ENCODE results near the gene CNDP1.

The CNDP1 gene

GRCh38 chr18:74507097-74507881, 27.0 kb upstream of the CNDP1 start:
- no peak for DNase-seq (ENCODE audit: low read depth)

DNA sequence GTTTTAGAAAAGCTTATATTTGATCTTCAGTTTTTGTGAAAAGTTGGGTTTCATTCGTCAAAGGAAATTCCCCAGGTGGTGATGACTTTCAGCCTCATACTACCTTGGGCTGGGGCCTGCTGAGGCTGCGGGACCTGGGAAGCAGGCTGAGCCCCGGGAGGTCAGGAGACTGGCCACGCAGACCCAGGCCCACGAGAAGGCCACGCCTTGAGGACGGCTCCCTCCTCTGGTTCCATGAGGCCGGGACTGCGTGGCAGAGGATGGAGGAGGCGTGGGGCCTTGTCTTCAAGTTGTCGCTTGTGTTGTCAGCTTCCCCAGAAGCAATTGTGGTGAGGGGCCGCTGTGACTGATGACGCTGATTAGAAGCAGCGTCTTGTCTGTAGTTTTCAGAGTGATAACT, 26.4 kb upstream of the CNDP1 start:
- DNase-seq (ENCODE audit: low read depth) = no peak

DNA sequence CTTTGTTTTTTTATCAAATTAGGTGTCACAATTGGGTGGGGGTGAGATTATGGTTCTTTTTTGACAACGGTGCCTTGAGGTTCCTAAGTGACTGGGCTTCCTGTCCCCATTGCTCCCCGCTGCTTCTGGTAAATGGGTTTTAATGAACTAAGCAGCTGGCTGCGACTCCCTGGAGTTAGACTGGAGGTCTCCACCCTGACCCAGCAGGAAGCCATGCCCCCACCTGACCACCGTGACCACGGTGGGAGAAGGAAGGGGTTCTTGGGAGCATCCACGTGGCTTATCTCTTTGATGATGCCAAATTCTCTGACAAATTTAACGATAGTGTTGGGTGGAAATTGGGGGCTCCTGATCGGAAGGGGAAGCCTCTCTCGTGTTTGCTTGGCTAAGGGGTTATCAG, 25.9 kb upstream of the CNDP1 start:
- no peak for DNase-seq (ENCODE audit: low read depth)

GRCh38 chr18:74508821-74509225, 25.5 kb upstream of the CNDP1 start:
- DNase-seq (ENCODE audit: low read depth) = no peak

DNA sequence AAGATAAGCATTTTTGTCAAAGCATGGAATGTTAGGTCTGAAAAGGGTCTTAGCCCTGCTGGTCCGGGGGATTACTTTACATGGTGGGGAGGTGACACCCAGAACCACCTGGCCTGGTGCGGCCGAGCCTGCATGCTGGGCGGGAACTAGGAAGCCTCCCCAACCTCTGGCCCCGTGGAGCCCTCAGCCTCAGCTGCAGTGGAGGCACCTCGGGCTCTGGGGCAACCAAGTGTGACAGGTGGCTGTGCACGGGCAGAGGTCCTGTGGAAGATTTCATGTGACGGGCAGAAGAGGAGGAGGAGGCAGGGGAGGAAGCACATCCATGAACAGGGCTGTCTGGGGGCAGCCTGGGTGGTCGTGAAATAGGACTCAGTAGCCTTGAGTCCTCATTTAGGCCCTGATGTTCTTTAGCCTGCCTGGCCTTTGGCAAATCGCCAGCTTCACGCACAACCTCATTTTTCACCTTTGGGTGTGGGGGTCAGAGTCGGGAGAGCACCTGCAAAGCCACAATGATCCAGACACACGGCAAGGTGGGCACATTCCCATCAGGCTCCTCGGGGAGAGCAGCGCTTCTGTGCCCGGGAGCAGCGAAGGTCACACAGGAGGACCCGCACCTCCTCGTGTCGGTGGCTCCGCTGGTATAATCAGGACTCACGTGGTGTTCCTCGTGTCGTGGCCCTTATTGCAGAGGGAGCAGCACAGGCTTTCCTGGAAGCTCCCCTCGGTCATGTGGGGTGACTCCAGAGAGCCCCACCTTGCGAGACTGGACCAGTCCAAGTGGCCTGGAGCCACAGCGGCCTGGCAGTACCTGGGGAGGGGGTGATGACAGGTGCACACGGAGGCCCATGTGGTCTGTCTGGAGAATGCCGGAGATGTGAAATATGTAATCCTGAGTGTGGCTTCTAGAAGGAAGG, 24.2 kb upstream of the CNDP1 start:
- no peak for DNase-seq (ENCODE audit: low read depth)

DNA sequence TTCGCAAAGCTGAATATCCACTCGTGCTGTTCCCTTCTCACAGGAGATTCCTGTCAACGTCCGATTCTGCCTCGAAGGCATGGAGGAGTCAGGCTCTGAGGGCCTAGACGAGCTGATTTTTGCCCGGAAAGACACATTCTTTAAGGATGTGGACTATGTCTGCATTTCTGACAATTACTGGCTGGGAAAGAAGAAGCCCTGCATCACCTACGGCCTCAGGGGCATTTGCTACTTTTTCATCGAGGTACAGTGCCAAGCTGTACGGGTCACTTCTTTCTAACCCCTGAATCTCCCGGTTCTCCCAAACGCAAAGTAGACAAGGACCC, 23.6 kb upstream of the CNDP1 start:
- DNase-seq (ENCODE audit: low read depth) = no peak

GRCh38 chr18:74511823-74512222, 22.5 kb upstream of the CNDP1 start:
- no peak for DNase-seq (ENCODE audit: low read depth)

DNA sequence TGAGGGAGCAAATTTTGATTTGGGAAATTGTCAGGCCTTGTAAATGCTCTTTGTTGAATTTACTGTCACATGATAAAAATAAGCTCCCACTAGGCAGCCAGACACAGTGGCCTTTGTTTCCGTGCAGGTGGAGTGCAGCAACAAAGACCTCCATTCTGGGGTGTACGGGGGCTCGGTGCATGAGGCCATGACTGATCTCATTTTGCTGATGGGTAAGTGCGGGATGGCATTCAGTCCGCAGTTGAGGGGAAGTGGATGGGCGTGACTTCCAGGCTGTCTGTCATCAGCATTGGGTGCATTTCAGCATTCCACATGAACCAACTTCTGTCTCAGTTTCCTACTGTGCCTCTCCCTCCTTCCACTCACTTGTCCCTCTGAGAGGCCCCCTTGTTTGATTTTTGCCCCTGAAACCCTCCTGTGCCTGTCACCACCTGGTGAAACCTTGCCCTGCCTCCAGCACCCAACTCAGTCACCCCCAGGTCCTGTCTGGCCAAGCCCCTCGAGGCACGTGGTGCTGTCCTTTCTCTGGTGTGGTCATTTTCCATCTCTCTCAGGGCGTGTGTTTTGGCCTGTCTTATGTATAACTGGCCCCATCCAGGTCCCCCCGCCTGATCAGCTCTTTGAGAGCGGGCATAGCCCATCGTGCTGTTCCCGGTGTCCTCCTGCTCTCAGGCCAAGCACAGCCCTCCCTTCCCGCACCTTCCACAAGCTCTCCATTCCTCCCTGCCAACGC, 21.8 kb upstream of the CNDP1 start:
- no peak for DNase-seq (ENCODE audit: low read depth)

- no peak for DNase-seq (ENCODE audit: low read depth)
Observed at GRCh38 chr18:74513149-74513882, 21.0 kb upstream of the CNDP1 start.

DNA sequence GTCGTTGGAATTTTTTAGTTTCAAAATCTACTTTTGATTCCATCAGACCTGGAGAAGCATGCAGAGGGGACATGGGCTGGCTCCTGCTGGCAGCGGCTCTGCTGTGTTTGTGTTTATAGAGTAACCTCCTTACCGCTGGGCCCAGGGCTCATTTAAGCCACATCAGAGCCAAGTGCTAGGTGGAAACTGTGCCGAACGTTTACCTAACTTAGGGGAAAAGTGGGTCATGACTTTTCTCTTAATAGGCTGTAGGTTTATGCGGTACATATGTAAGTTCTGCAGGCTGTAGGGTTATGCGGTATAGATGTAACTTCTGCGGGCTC, 20.5 kb upstream of the CNDP1 start:
- DNase-seq (ENCODE audit: low read depth) = no peak

DNA sequence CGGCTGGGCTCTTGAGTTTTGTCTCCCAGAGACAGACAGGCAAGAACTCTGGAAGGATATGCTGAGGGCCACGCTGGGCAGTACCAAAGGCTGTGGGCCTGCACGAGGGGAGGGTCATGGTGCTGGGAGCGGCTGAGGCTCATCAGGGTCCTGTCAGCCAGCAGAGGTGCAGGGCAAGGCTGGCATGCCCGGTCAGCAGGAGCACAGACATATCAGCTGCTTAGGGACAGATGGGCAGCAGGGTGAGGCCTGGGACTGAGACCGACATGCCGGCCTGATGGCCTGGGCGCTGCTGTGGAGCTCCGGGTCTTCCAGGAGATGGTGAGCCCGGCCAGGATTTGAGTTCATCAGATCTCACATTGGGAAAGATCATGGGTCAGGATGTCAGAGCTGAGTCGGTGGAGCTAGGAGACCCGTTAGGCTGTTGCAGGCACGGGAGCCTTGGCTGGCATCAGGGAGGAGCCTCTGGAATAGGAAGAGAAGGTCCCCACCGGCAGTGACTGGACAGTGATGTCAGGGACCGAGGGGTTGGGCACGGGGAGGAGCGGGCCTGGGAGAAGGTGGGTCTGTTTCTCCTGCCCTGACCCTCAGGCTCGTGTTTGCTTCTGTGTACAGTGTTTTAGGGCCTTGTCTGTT, 19.3 kb upstream of the CNDP1 start:
- no peak for DNase-seq (ENCODE audit: low read depth)

DNA sequence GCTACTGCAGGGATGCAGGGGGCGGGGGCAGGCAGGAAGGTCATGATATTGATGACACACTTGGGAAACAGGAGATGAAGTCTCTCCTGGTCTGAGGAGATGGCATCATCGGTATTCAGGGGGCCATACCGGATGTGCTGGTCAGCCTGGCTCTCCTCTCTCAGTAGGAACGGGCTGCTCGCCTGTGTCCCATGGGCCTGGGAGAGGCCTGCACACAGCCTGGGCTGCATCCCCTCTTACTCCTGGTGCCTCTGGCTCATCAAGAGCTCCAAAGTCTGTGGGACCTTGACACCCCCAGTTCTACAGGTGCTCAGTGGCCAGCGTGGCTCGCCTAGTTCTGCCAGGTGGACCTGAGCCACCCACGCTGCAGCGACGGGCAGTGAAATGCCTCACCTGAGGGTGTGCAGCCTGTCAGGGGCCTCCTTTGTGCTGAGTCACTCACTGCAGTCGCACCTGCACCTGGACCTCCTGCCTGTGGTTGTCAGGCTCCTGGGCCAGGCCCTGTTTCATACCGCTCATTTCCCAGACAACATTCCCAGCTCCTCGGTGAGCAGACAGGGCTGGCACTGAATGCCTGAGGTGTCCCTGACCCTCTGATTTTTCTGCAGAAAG, 18.6 kb upstream of the CNDP1 start:
- DNase-seq (ENCODE audit: low read depth) = no peak

DNA sequence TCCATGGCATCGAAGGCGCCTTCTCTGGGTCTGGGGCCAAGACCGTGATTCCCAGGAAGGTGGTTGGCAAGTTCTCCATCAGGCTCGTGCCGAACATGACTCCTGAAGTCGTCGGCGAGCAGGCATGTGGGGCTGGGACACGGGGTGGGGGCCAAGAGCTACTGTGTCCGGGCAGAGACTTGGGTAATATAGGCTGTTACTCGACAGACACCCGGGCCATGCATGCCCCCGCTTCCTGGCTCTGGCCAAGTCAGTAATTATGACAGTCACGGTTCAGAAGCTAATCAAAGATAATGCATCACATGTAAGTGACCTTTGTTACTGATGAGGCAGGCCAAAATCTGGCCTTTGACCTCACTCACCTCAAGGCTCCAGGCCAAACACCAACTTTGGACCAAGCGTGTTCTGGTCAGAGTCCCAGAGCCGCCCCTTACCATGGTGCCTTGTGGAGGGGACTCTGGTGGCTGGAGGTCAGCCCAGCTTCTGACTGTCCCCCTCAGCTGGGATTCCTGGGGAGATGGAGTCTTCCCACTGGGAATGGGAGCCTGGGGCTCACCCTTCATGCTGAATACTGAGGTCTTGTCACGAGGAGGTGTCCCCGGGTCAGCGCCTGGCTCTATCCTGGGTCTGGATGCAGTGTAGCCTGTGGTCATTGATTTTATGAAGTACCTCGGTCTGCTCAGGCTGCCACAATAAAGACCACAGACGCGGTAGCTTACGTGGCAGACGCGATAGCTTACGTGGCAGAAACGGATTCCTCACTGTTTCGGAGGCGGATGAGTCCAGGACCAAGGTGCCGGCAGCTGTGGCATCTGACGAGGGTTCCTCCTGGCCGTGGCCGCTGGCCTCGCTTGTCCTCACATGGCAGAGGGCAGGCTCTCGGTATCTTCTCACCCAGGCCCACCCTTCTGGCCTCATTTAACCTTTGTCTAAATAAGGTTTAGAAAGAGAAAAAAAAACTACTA, 17.7 kb upstream of the CNDP1 start:
- DNase-seq (ENCODE audit: low read depth) = no peak

- no peak for DNase-seq (ENCODE audit: low read depth)
Observed at GRCh38 chr18:74517236-74517630, 17.1 kb upstream of the CNDP1 start.

DNA sequence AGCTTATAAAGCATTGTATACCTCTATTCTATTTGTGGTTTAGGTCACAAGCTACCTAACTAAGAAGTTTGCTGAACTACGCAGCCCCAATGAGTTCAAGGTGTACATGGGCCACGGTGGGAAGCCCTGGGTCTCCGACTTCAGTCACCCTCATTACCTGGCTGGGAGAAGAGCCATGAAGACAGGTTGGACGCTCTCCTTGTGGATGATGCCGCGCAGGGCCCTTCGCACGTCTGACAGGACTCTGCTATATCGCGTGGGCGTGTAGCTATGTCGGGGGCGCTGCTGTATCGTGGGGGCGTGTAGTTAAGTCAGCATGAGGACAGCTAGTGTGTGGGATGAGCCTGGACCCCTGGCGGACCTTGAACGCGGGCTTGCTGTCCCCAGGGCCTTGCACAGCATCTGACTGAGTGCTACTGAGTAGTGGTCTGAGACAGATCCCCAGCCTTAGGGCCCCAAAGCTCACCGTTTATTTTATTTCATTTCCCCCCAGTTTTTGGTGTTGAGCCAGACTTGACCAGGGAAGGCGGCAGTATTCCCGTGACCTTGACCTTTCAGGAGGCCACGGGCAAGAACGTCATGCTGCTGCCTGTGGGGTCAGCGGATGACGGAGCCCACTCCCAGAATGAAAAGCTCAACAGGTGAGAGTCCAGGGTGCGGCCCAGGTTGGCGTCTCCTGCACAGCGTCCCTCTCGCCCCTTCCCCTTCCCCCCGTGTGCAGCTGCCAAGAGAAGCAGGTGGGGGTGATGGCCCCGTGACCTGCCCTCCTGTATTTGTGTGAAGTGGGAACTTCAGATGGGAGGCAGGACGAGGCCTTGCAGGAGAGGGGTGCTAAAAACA, 15.6 kb upstream of the CNDP1 start:
- no peak for DNase-seq (ENCODE audit: low read depth)

DNA sequence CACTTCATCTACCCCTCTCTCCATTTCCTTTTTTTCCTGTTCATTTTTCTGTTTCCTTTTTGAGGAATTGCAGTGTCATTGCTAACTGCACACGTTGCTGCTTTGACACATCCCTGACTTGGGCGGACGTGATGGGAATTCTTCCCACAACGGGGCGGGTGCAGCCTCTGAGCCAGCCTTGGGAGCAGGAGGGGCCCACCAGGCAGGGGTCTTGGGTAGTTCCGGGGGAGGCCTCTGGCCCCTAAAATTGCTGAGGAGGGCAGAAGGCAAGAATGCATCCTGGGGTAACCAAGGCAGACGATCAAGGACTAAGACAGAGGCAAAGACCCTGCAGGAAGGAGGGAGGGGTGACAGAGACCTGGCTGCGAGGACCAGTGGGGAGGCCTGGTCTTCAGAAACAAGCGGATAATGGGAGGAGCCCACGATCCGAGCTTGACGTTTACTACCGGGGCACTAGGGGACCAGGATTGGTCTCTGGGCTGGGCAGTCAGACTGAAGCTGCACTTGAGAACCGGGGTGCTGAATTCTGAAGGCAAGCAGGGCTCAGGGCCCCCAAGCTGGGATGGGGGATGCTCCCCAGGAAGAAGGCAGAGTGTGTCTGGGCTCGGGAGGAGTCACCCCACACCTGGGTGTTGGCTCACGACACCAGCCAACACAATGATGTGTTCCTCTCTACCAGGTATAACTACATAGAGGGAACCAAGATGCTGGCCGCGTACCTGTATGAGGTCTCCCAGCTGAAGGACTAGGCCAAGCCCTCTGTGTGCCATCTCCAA, 14.8 kb upstream of the CNDP1 start:
- no peak for DNase-seq (ENCODE audit: low read depth)

- DNase-seq (ENCODE audit: low read depth) = no peak
Observed at GRCh38 chr18:74520096-74520833, 14.0 kb upstream of the CNDP1 start.
